B cell (primary cell): ENCODE measurements around the gene COL9A3. TPM values are rescaled to one million over a fixed set of nuclear protein-coding genes. Genes with fewer than 3 reads are reported as not detected.

Experiments
- ATAC-seq: fragments of 200-7000 bp; cut with Tn5 transposase; one replicate; pipeline ENCODE4 v1.10.0; 2021; ENCODE audit warnings: low read depth, mild to moderate bottlenecking, moderate number of reproducible peaks, moderate library complexity
- CTCF ChIA-PET: fragments of 350-600 bp; sonication (Branson Sonifier 250); formaldehyde crosslinking; loops from one replicate; lab custom pipeline; 2021; ENCODE audit warnings: antibody characterized with exemption, inconsistent platforms; lab: Charles Lee
- POLR2A ChIA-PET: fragments of 350-600 bp; sonication (Branson Sonifier 250); formaldehyde crosslinking; loops from one replicate; lab custom pipeline; 2021; ENCODE audit warnings: antibody characterized with exemption; lab: Charles Lee
- DNase-seq: peaks from one replicate; pipeline ENCODE4 v3.0.0; 2013
- H2AFZ ChIP-seq: 2 replicates; pipeline ENCODE4 v1.6.1; 2012; ENCODE audit warnings: mild to moderate bottlenecking, low read depth, low read length; ENCODE audit not compliant: insufficient read depth, poor library complexity, severe bottlenecking
- H3K27ac ChIP-seq, 2 donors: 1 replicate in 1 of 2; 2 replicates in 1 of 2; pipeline ENCODE4 v1.5.1; 2012 to 2013; ENCODE audit warnings: low read length in 2 of 2, mild to moderate bottlenecking in 2 of 2, moderate library complexity in 1 of 2
- H3K27me3 ChIP-seq, 4 experiments: fragments of 200-600 bp in 1 of 4; sonication (generic) in 1 of 4; replicated peaks in 1 of 4; 1 replicate in 2 of 4; 2 replicates in 2 of 4; pipeline versions ENCODE4 v1.6.1 to v1.7.0; 2013 to 2016; ENCODE audit warnings: low read length in 3 of 4, mild to moderate bottlenecking in 2 of 4, mixed read lengths in 1 of 4, moderate library complexity in 1 of 4; ENCODE audit not compliant: insufficient read depth in 4 of 4, control insufficient read depth in 3 of 4; ENCODE audit errors: control extremely low read depth in 1 of 4
- H3K36me3 ChIP-seq, 2 experiments: replicated peaks in 1 of 2; 1 replicate in 1 of 2; 2 replicates in 1 of 2; pipeline versions ENCODE4 v1.6.1 to v1.7.1; 2013; ENCODE audit warnings: low read length in 1 of 2; ENCODE audit not compliant: insufficient read depth in 2 of 2, control insufficient read depth in 1 of 2; ENCODE audit errors: control extremely low read depth in 1 of 2, extremely low read depth in 1 of 2
- H3K4me1 ChIP-seq, 2 donors: fragments of 200-600 bp in 1 of 2; sonication (generic) in 1 of 2; 1 replicate in 1 of 2; 2 replicates in 1 of 2; pipeline versions ENCODE4 v1.5.1 to v1.6.1; 2013 to 2017; ENCODE audit warnings: low read length in 2 of 2; ENCODE audit not compliant: control insufficient read depth in 2 of 2, insufficient read depth in 2 of 2
- H3K4me2 ChIP-seq: replicated peaks from 2 replicates; pipeline ENCODE3; 2012; ENCODE audit warnings: mild to moderate bottlenecking, low read depth, low read length; ENCODE audit not compliant: poor library complexity, severe bottlenecking
- H3K4me3 ChIP-seq, 5 experiments: fragments of 200-600 bp in 1 of 5; sonication (generic) in 1 of 5; 1 replicate in 3 of 5; 2 replicates in 2 of 5; pipeline versions ENCODE4 v1.5.1 to v1.7.0; 2011 to 2016; ENCODE audit warnings: low read length in 4 of 5, mild to moderate bottlenecking in 4 of 5, low read depth in 2 of 5, control low read depth in 1 of 5, moderate library complexity in 1 of 5; ENCODE audit not compliant: insufficient read depth in 1 of 5; ENCODE audit errors: control extremely low read depth in 1 of 5, extremely low read depth in 1 of 5
- H3K79me2 ChIP-seq: fragments of 200-600 bp; sonication (generic); one replicate; pipeline ENCODE4 v1.6.0; 2016; ENCODE audit warnings: low read length; ENCODE audit not compliant: control insufficient read depth, insufficient read depth
- H3K9ac ChIP-seq: fragments of 200-600 bp; sonication (generic); 2 replicates; pipeline ENCODE4 v1.6.1; 2017; ENCODE audit warnings: mild to moderate bottlenecking, low read length, moderate library complexity
- H3K9me3 ChIP-seq, 3 donors: one replicate each; pipeline versions ENCODE4 v1.6.1 to v1.7.1; 2013; ENCODE audit warnings: low read length in 2 of 3; ENCODE audit not compliant: control insufficient read depth in 2 of 3, insufficient read depth in 1 of 3; ENCODE audit errors: control extremely low read depth in 1 of 3
- H4K20me1 ChIP-seq: 2 replicates; pipeline ENCODE4 v1.6.0; 2012; ENCODE audit warnings: mild to moderate bottlenecking, low read length; ENCODE audit not compliant: insufficient read depth, control insufficient read depth, poor library complexity, severe bottlenecking
- H3K27ac Mint-ChIP-seq: one replicate; pipeline ENCODE4 v1.8.0; 2021; ENCODE audit warnings: mixed read lengths
- H3K27me3 Mint-ChIP-seq: one replicate; pipeline ENCODE4 v1.8.0; 2021; ENCODE audit warnings: mixed read lengths
- H3K4me1 Mint-ChIP-seq: one replicate; pipeline ENCODE4 v1.8.0; 2021; ENCODE audit warnings: mixed read lengths
- H3K4me3 Mint-ChIP-seq: one replicate; pipeline ENCODE4 v1.8.0; 2021; ENCODE audit warnings: mixed read lengths
- H3K9me3 Mint-ChIP-seq: one replicate; pipeline ENCODE4 v1.8.0; 2022; ENCODE audit warnings: mixed read lengths; ENCODE audit not compliant: insufficient read depth
- EZH2 ChIP-seq: IDR thresholded peaks from 2 replicates; pipeline ENCODE4 v1.6.1; 2012; ENCODE audit warnings: borderline replicate concordance, low read depth, mild to moderate bottlenecking, moderate library complexity, low read length; ENCODE audit not compliant: insufficient read depth, poor library complexity, severe bottlenecking
- WGBS: methylation state at CpG from one replicate; pipeline ENCODE4 v1.1.5; 2013; ENCODE audit warnings: missing lambda C conversion rate; ENCODE audit not compliant: insufficient coverage; 5-methylcytosine and 5-hydroxymethylcytosine counted together
- intact Hi-C: fragments of 100-400 bp; cut with micrococcal nuclease; formaldehyde crosslinking; loops from one replicate; pipeline ENCODE4 v1.10.0; 2022
- polyA plus RNA-seq: library from polyadenylated mRNA; depleted of rRNA; stranded (reverse); fragments of >200 nt; gene quantifications from 2 replicates; pipeline ENCODE4 v1.2.3, GENCODE V29; 2012
- total RNA-seq, 2 donors: library from RNA; stranded (reverse); fragments of 120-200 nt in 1 of 2; gene quantifications; 1 replicate in 1 of 2; 2 replicates in 1 of 2; pipeline versions ENCODE4 v1.2.3 to v1.2.4, GENCODE V29; 2013 to 2022
- TF ChIP-seq, protein P1 (sequence below): fragments of 200-600 bp; IDR thresholded peaks from one replicate; pipeline ENCODE4 v1.8.0; 2022; ENCODE audit warnings: antibody characterized with exemption, mild to moderate bottlenecking

The COL9A3 gene
- total and polyA plus RNA-seq, 2 donors (not counting 1 experiment from before 2014, with no cell fraction given), result 10.7 to 96.3 TPM

DNA sequence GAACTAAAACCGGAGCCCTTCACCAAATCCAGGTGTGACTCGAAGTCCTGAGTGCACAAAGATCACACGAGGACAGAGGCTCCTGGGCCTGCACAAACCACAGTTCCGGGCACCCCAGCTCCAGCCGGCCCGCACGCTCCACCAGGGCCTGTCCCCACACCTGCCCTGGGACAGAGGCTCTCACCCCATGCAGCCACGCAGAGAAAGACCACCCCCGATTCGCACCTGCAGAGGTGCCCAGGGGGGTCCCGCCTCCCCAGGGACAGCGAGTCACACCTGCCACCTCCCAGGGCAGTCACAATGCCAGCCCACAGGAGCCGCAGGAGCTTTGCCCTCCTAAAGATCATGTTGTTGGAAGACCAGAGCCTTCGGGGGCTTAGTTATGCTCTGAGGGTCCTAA, 45.9 kb upstream of the COL9A3 start:
- Histone ChIP-seq H3K4me2 (no peak overlapping the region), H3K79me2 (no peaks in the 10 kb centered on the region), H3K4me3 (no peak overlapping the region), H3K9me3 (peaks cover 0 to 3% (median 0%) of the 10 kb centered on the region in 3 donors), H2AFZ (no peak overlapping the region), H3K9ac (no peak overlapping the region), H3K27me3 (no peaks in the 10 kb centered on the region), H3K27ac (no peak overlapping the region), H3K4me1 (peaks cover 4 to 12% of the 10 kb centered on the region in 2 donors), H3K36me3 (no peaks in the 10 kb centered on the region), H4K20me1 (no peaks in the 10 kb centered on the region)
- Mint-ChIP-seq H3K4me1 (peaks cover 9% of the 10 kb centered on the region), H3K9me3 (no peaks in the 10 kb centered on the region), H3K27ac (no peak overlapping the region), H3K4me3 (no peak overlapping the region), H3K27me3 (peaks cover 6% of the 10 kb centered on the region)
- DNase-seq (no peak), ATAC-seq (no peak)
- ChIA-PET POLR2A (no interaction called here), CTCF (no interaction called here)
- TF ChIP-seq EZH2, result no peak
- TF ChIP-seq, protein P1, sequence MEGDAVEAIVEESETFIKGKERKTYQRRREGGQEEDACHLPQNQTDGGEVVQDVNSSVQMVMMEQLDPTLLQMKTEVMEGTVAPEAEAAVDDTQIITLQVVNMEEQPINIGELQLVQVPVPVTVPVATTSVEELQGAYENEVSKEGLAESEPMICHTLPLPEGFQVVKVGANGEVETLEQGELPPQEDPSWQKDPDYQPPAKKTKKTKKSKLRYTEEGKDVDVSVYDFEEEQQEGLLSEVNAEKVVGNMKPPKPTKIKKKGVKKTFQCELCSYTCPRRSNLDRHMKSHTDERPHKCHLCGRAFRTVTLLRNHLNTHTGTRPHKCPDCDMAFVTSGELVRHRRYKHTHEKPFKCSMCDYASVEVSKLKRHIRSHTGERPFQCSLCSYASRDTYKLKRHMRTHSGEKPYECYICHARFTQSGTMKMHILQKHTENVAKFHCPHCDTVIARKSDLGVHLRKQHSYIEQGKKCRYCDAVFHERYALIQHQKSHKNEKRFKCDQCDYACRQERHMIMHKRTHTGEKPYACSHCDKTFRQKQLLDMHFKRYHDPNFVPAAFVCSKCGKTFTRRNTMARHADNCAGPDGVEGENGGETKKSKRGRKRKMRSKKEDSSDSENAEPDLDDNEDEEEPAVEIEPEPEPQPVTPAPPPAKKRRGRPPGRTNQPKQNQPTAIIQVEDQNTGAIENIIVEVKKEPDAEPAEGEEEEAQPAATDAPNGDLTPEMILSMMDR, result no peak
- intact Hi-C loops, result no loop called here
- WGBS, result 67% methylated on average over 14 of the region's 14 CpGs

DNA sequence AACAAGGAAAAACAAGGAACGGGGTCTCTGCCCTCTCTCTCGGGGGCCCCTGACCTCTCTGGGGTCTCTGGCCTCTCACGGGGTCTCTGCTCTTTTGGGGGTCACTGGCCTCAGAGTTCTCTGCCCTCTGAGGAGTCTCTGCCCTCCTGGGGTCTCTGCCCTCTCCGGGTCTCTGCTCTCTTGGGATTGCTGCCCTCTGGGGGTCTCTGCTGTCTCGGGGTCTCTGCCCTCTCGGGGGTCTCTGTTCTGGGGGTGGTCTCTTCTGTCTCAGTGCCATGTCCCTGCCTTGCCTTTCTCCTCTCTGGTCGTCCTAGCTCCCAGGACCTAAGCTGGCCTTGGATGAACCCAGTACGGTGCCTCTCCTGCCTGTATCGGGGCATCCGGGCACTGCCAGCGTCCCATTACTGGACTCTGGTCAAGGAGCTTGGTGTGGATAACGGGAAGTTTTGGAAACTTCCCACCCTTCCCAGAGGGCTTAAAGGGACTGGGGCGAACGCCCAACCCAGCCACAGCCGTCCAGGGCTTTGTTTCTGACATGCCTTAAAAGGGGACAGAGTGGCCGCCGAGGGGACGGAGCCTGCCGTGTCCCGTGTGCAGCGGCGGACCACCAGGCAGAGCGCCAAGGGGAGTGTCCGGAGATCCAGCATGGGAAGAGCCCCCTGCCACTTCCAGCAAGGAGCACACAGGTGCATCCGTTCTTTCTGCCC, 45.3 kb upstream of the COL9A3 start:
- Histone ChIP-seq H4K20me1 (no peaks in the 10 kb centered on the region), H3K27me3 (no peaks in the 10 kb centered on the region), H3K79me2 (no peaks in the 10 kb centered on the region), H3K27ac (no peak overlapping the region), H2AFZ (no peak overlapping the region), H3K36me3 (no peaks in the 10 kb centered on the region), H3K4me3 (no peak overlapping the region), H3K9ac (no peak overlapping the region), H3K9me3 (peaks cover 0 to 9% (median 0%) of the 10 kb centered on the region in 3 donors), H3K4me1 (peaks cover 10 to 18% of the 10 kb centered on the region in 2 donors), H3K4me2 (no peak overlapping the region)
- H3K9me3 Mint-ChIP-seq, result no peaks in the 10 kb centered on the region
- ATAC-seq (no peak), DNase-seq (no peak)
- ChIA-PET CTCF (no interaction called here), POLR2A (no interaction called here)
- H3K4me1 Mint-ChIP-seq, result peaks cover 14% of the 10 kb centered on the region
- 91% methylated on average over 20 of the region's 25 CpGs for WGBS
- H3K4me3 Mint-ChIP-seq, result no peak overlapping the region
- TF ChIP-seq EZH2, result no peak
- TF ChIP-seq, protein P1, result no peak
- no peak overlapping the region for H3K27ac Mint-ChIP-seq
- intact Hi-C loops, result no loop called here
- H3K27me3 Mint-ChIP-seq, result peaks cover 6% of the 10 kb centered on the region
